Uterus (tissue), 4 donors: ENCODE data around the gene P2RY8. TPM values are rescaled to one million over a fixed set of nuclear protein-coding genes. Genes with fewer than 3 reads are reported as not detected.

Experiments
- DNase-seq, 2 donors: peaks; one replicate each; pipeline ENCODE4 v3.0.0-alpha.2; 2019 to 2020
- H3K27ac ChIP-seq, 2 donors: fragments of 200-600 bp; sonication (generic); 1 replicate in 1 of 2; 2 replicates in 1 of 2; pipeline ENCODE4 v1.5.1; 2016 to 2018
- H3K27me3 ChIP-seq, 2 donors: fragments of 200-600 bp; sonication (generic); one replicate each; pipeline ENCODE4 v1.5.1; 2018 to 2019; ENCODE audit warnings: control low read depth in 1 of 2
- H3K36me3 ChIP-seq, 2 donors: fragments of 200-600 bp; sonication (generic); one replicate each; pipeline ENCODE4 v1.5.1; 2019; ENCODE audit warnings: control low read depth in 1 of 2
- H3K4me1 ChIP-seq, 2 donors: fragments of 200-600 bp; sonication (generic); one replicate each; pipeline ENCODE4 v1.5.1; 2018 to 2019; ENCODE audit warnings: control low read depth in 1 of 2
- H3K4me3 ChIP-seq, 2 donors: fragments of 200-600 bp; sonication (generic); 1 replicate in 1 of 2; 2 replicates in 1 of 2; pipeline ENCODE4 v1.5.1; 2018 to 2019; ENCODE audit warnings: mild to moderate bottlenecking in 1 of 2
- H3K9me3 ChIP-seq, 2 donors: fragments of 200-600 bp; sonication (generic); one replicate each; pipeline ENCODE4 v1.5.1; 2019; ENCODE audit warnings: control low read depth in 1 of 2
- CTCF ChIP-seq, 4 experiments: fragments of 200-600 bp in 2 of 4; fragments of 450-650 bp in 2 of 4; sonication (generic) in 2 of 4; IDR thresholded peaks; one replicate each; pipeline ENCODE4 v1.5.1; 2016 to 2019; ENCODE audit warnings: antibody characterized with exemption in 4 of 4, mild to moderate bottlenecking in 2 of 4, moderate library complexity in 1 of 4
- POLR2A ChIP-seq, 2 donors: fragments of 450-650 bp; IDR thresholded peaks; one replicate each; pipeline ENCODE4 v1.6.1; 2016; ENCODE audit warnings: antibody characterized with exemption in 2 of 2, mild to moderate bottlenecking in 1 of 2, moderate library complexity in 1 of 2
- intact Hi-C: fragments of 100-400 bp; cut with DNase I; formaldehyde crosslinking; loops from one replicate; pipeline ENCODE4 v1.15.1; 2023; ENCODE audit warnings: low total_unique reads
- total RNA-seq, 4 donors: library from RNA; depleted of rRNA in 3 of 4; stranded (reverse); fragments of >200 nt in 3 of 4; gene quantifications; one replicate each; pipeline versions ENCODE4 v1.1.0 to v1.2.4, GENCODE V29; 2014 to 2023
- donor health status: DM: yes; HTN: yes; CAD: no.

Gene P2RY8
- total RNA-seq, 4 donors from 2014 or later: 0.59 to 3.6 (median 0.90) TPM; not detected in 1

DNA sequence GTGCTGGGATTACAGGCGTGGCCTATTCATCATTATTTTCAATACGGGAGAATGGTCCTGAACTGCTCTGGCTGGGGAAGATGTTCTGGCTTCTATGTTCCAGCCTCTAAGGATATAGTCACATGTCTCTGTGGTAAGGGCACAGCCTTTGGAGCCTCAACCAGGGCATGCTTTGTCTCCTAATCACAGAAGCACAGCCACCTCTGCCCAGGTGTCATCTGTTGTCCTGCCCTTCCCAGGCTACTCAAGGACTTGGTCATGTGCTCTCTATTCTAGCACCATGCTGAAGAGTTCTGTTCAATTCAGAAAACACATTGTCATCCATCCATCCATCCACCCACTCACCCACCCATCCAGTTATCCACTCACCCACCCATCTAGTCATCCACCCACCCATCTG is 113.8 kb downstream of the P2RY8 start:
- H3K27me3 ChIP-seq: no peaks in the 10 kb centered on the region

GRCh38 chrX:1422135-1422465 is 114.9 kb downstream of the P2RY8 start:
- Histone ChIP-seq H3K36me3 (no peaks in the 10 kb centered on the region), H3K27me3 (no peaks in the 10 kb centered on the region), H3K4me3 (no peak overlapping the region), H3K4me1 (no peaks in the 10 kb centered on the region), H3K9me3 (peaks cover 0 to 8% of the 10 kb centered on the region in 2 donors), H3K27ac (no peak overlapping the region)
- TF ChIP-seq CTCF (IDR thresholded peaks at IDR 0.05): no peak
- TF ChIP-seq POLR2A (IDR thresholded peaks at IDR 0.05): no peak
- intact Hi-C loops: no loop called here
- DNase-seq: no peak

More for the DNA sequence above, 113.8 kb downstream of the P2RY8 start:
- no peak overlapping the region for H3K27ac ChIP-seq
- no peak overlapping the region for H3K4me3 ChIP-seq
- H3K9me3 ChIP-seq: peaks cover 0 to 8% of the 10 kb centered on the region in 2 donors
- TF ChIP-seq CTCF (IDR thresholded peaks at IDR 0.05) (no peak), POLR2A (IDR thresholded peaks at IDR 0.05) (no peak)
- no peak for DNase-seq
- H3K36me3 ChIP-seq: no peaks in the 10 kb centered on the region
- H3K4me1 ChIP-seq: no peaks in the 10 kb centered on the region
- intact Hi-C loops: no loop called here

DNA sequence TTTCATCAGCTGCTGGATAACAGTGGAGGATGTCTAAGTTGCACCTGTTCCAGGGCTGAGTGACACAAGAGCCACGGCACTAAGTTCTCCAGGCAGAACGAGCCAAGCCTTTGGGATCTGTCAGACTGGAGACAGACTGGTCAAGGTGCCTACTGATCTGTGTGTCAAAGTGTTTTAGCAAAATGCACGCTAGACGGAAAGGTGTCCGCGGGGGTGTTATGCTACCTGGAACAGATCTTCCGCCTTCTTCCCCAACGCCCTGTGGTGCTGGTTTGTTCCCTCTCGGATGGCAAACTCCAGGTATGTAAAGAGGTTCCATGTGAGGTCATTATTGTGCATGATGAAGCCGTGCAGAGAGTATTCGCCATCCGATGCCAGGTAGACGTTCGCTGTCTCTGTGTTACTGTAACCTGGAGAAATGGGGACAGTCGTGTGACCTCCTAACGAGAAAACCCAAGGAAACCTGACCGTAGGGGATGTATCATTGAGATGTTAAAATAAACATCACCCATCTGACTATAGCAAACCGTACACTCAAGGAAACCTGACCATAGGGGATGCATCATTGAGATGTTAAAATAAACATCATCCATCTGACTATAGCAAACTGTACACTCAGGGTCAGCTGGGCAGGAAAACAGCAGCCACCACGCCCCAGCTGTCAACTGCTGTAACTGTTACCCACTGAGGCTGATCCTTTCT is 115.4 kb downstream of the P2RY8 start:
- H3K9me3 ChIP-seq: peaks cover 0 to 8% of the 10 kb centered on the region in 2 donors
- TF ChIP-seq POLR2A (IDR thresholded peaks at IDR 0.05) (no peak), CTCF (IDR thresholded peaks at IDR 0.05) (no peak)
- H3K27ac ChIP-seq: no peak overlapping the region
- intact Hi-C loops: no loop called here
- H3K4me3 ChIP-seq: no peak overlapping the region
- H3K27me3 ChIP-seq: no peaks in the 10 kb centered on the region
- H3K4me1 ChIP-seq: no peaks in the 10 kb centered on the region
- H3K36me3 ChIP-seq: no peaks in the 10 kb centered on the region
- DNase-seq: no peak

- no peak for DNase-seq
- TF ChIP-seq CTCF (IDR thresholded peaks at IDR 0.05) (no peak), POLR2A (IDR thresholded peaks at IDR 0.05) (no peak)
- Histone ChIP-seq H3K27ac (no peak overlapping the region), H3K4me3 (no peak overlapping the region), H3K9me3 (peaks cover 0 to 8% of the 10 kb centered on the region in 2 donors), H3K27me3 (no peaks in the 10 kb centered on the region), H3K4me1 (no peaks in the 10 kb centered on the region), H3K36me3 (no peaks in the 10 kb centered on the region)
- intact Hi-C loops: no loop called here
Observed at GRCh38 chrX:1420371-1420770, 116.6 kb downstream of the P2RY8 start.

GRCh38 chrX:1419545-1420355 is 117.2 kb downstream of the P2RY8 start:
- Histone ChIP-seq H3K27ac (no peak overlapping the region), H3K9me3 (peaks cover 0 to 8% of the 10 kb centered on the region in 2 donors), H3K36me3 (no peaks in the 10 kb centered on the region), H3K4me1 (no peaks in the 10 kb centered on the region), H3K4me3 (no peak overlapping the region), H3K27me3 (no peaks in the 10 kb centered on the region)
- intact Hi-C loops: no loop called here
- TF ChIP-seq POLR2A (IDR thresholded peaks at IDR 0.05): no peak
- no peak for TF ChIP-seq CTCF (IDR thresholded peaks at IDR 0.05)
- no peak for DNase-seq
